OCI-LY7 (cell line): Measurements from ENCODE around the gene GPR183.

Experiments used
- EZH2phosphoT487 ChIP-seq: fragments of 200-600 bp; sonication (generic); IDR thresholded peaks from 2 replicates; pipeline ENCODE4 v1.6.1; 2018; ENCODE audit warnings: low read depth, borderline replicate concordance, mild to moderate bottlenecking, mixed run types, antibody characterized with exemption, low read length, moderate library complexity, mixed read lengths
- TF ChIP-seq, protein P1 (sequence below): fragments of 200-600 bp; sonication (generic); conservative IDR thresholded peaks from 2 replicates; pipeline ENCODE4 v1.5.1; 2014; ENCODE audit warnings: mild to moderate bottlenecking, antibody characterized with exemption, low read length, moderate library complexity, mixed read lengths

DNA sequence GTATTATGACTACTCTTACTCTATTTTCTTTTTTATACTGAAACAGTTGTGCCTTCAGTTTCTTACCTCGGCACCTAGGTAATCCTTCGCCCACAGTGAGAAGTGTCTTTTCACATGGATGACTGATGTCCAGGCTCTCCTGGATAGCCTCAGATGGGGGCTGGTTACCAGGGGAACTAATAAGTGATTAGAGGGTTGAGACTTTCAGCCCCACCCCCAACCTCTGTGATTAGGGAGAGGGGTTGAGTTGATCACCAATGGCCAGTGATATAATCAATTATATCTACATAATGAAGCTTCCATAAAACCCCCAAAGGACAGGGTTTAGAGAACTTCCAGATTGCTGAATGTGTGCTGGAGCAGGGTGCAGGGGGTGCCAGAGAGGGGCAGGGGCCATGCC lies 43.0 kb upstream of the GPR183 start:
- TF ChIP-seq, protein P1, sequence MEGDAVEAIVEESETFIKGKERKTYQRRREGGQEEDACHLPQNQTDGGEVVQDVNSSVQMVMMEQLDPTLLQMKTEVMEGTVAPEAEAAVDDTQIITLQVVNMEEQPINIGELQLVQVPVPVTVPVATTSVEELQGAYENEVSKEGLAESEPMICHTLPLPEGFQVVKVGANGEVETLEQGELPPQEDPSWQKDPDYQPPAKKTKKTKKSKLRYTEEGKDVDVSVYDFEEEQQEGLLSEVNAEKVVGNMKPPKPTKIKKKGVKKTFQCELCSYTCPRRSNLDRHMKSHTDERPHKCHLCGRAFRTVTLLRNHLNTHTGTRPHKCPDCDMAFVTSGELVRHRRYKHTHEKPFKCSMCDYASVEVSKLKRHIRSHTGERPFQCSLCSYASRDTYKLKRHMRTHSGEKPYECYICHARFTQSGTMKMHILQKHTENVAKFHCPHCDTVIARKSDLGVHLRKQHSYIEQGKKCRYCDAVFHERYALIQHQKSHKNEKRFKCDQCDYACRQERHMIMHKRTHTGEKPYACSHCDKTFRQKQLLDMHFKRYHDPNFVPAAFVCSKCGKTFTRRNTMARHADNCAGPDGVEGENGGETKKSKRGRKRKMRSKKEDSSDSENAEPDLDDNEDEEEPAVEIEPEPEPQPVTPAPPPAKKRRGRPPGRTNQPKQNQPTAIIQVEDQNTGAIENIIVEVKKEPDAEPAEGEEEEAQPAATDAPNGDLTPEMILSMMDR = no peak
- no peak for TF ChIP-seq EZH2phosphoT487
